ENCODE results near the gene DGKQ. TPM values are rescaled to one million over a fixed set of nuclear protein-coding genes. Genes with fewer than 3 reads are reported as not detected.

Gene DGKQ
- total RNA-seq, 1 experiment from 2014 or later, result 15.9 TPM

- Mint-ChIP-seq H3K36me3 (ENCODE audit: insufficient read depth, unreplicated experiment) (peaks cover 13% of the 10 kb centered on the region), H3K27me3 (ENCODE audit: insufficient read depth, unreplicated experiment) (no peaks in the 10 kb centered on the region), H3K4me1 (ENCODE audit: insufficient read depth, unreplicated experiment) (no peaks in the 10 kb centered on the region), H3K27ac (ENCODE audit: low read depth, unreplicated experiment) (no peak overlapping the region), H3K4me3 (ENCODE audit: unreplicated experiment) (no peak overlapping the region), H3K9me3 (ENCODE audit: unreplicated experiment) (no peaks in the 10 kb centered on the region)
- intact Hi-C loops (cut with micrococcal nuclease), result no loop called here
- ChIA-PET CTCF (no interaction called here), POLR2A (interaction anchor here (1.2 kb wide), 1 partner anchor 21 kb away, joined by 5 read pairs; no protein-coding TSS in a partner anchor)
- no TSS peak for BruUV-seq (replicated peaks)
- no peak for DNase-seq (ENCODE audit: unreplicated experiment)
- TF ChIP-seq CTCF (IDR thresholded peaks at IDR 0.05; ENCODE audit: unreplicated experiment), result no peak
These were observed 44.3 kb upstream of the DGKQ start for GRCh38 chr4:1017706-1018105.

GRCh38 chr4:1017211-1017610, 43.8 kb upstream of the DGKQ start:
- CTCF ChIA-PET, result no interaction called here

GRCh38 chr4:1015746-1016145, 42.4 kb upstream of the DGKQ start:
- no peak overlapping the region for H3K27ac Mint-ChIP-seq (ENCODE audit: low read depth, unreplicated experiment)
- H3K4me1 Mint-ChIP-seq (ENCODE audit: insufficient read depth, unreplicated experiment), result no peaks in the 10 kb centered on the region
- intact Hi-C loops (cut with micrococcal nuclease), result no loop called here
- CTCF ChIA-PET, result no interaction called here
- H3K4me3 Mint-ChIP-seq (ENCODE audit: unreplicated experiment), result no peak overlapping the region
- POLR2A ChIA-PET, result interaction anchor here (1.0 kb wide), 1 partner anchor 85 kb away, joined by 3 read pairs; no protein-coding TSS in a partner anchor
- H3K36me3 Mint-ChIP-seq (ENCODE audit: insufficient read depth, unreplicated experiment), result peaks cover 13% of the 10 kb centered on the region
- H3K27me3 Mint-ChIP-seq (ENCODE audit: insufficient read depth, unreplicated experiment), result no peaks in the 10 kb centered on the region
- no peaks in the 10 kb centered on the region for H3K9me3 Mint-ChIP-seq (ENCODE audit: unreplicated experiment)
- TF ChIP-seq CTCF (IDR thresholded peaks at IDR 0.05; ENCODE audit: unreplicated experiment), result no peak
- no peak for DNase-seq (ENCODE audit: unreplicated experiment)
- BruUV-seq (replicated peaks), result no TSS peak

More at GRCh38 chr4:1017211-1017610, 43.8 kb upstream of the DGKQ start:
- TF ChIP-seq CTCF (IDR thresholded peaks at IDR 0.05; ENCODE audit: unreplicated experiment), result no peak
- H3K27me3 Mint-ChIP-seq (ENCODE audit: insufficient read depth, unreplicated experiment), result no peaks in the 10 kb centered on the region
- H3K4me1 Mint-ChIP-seq (ENCODE audit: insufficient read depth, unreplicated experiment), result no peaks in the 10 kb centered on the region
- POLR2A ChIA-PET, result interaction anchor here (1.2 kb wide), 1 partner anchor 22 kb away, joined by 5 read pairs; no protein-coding TSS in a partner anchor
- no peak overlapping the region for H3K27ac Mint-ChIP-seq (ENCODE audit: low read depth, unreplicated experiment)
- no peaks in the 10 kb centered on the region for H3K9me3 Mint-ChIP-seq (ENCODE audit: unreplicated experiment)
- no TSS peak for BruUV-seq (replicated peaks)
- no peak overlapping the region for H3K4me3 Mint-ChIP-seq (ENCODE audit: unreplicated experiment)
- intact Hi-C loops (cut with micrococcal nuclease), result no loop called here
- no peak for DNase-seq (ENCODE audit: unreplicated experiment)
- H3K36me3 Mint-ChIP-seq (ENCODE audit: insufficient read depth, unreplicated experiment), result peaks cover 13% of the 10 kb centered on the region

- POLR2A ChIA-PET, result interaction anchor here (1.0 kb wide), 1 partner anchor 85 kb away, joined by 3 read pairs; no protein-coding TSS in a partner anchor
These were observed 41.8 kb upstream of the DGKQ start for GRCh38 chr4:1015179-1015578.

More at GRCh38 chr4:1015179-1015578, 41.8 kb upstream of the DGKQ start:
- CTCF ChIA-PET, result no interaction called here
- Mint-ChIP-seq H3K36me3 (ENCODE audit: insufficient read depth, unreplicated experiment) (peaks cover 13% of the 10 kb centered on the region), H3K9me3 (ENCODE audit: unreplicated experiment) (no peaks in the 10 kb centered on the region), H3K27ac (ENCODE audit: low read depth, unreplicated experiment) (no peak overlapping the region), H3K27me3 (ENCODE audit: insufficient read depth, unreplicated experiment) (no peaks in the 10 kb centered on the region), H3K4me3 (ENCODE audit: unreplicated experiment) (no peak overlapping the region), H3K4me1 (ENCODE audit: insufficient read depth, unreplicated experiment) (peaks cover 5% of the 10 kb centered on the region)
- TF ChIP-seq CTCF (IDR thresholded peaks at IDR 0.05; ENCODE audit: unreplicated experiment), result no peak
- BruUV-seq (replicated peaks), result no TSS peak
- intact Hi-C loops (cut with micrococcal nuclease), result no loop called here
- DNase-seq (ENCODE audit: unreplicated experiment), result no peak
